PC-3 (cell line): ENCODE data around the gene NOXRED1. TPM values are rescaled to one million over a fixed set of nuclear protein-coding genes. Genes with fewer than 3 reads are reported as not detected.

Source experiments
- ATAC-seq: fragments of 200-7000 bp; cut with Tn5 transposase; 2 replicates; pipeline ENCODE4 v1.9.1; 2020; ENCODE audit warnings: mild to moderate bottlenecking, moderate library complexity
- BruUV-seq: library from RNA; stranded (reverse); fragments of 400-500 nt; replicated peaks from 2 replicates; lab custom pipeline; 2021; lab: Mats Ljungman, UMichigan
- CTCF ChIA-PET: fragments of 300-600 bp; sonication (Branson Sonifier 250); formaldehyde crosslinking; loops from one replicate; lab custom pipeline; 2022; ENCODE audit warnings: antibody characterized with exemption; lab: Charles Lee
- POLR2A ChIA-PET: fragments of 300-600 bp; sonication (Branson Sonifier 250); formaldehyde crosslinking; loops from one replicate; lab custom pipeline; 2022; ENCODE audit warnings: antibody characterized with exemption; ENCODE audit not compliant: unreplicated experiment; lab: Charles Lee
- DNase-seq: peaks from one replicate; pipeline ENCODE4 v3.0.0-alpha.2; 2015
- H2AFZ ChIP-seq: fragments of 300-600 bp; sonication (generic); 2 replicates; pipeline ENCODE4 v1.6.0; 2016; ENCODE audit warnings: antibody characterized with exemption, low read length
- H3F3A ChIP-seq: fragments of 300-600 bp; sonication (generic); one replicate; pipeline ENCODE4 v1.6.0; 2017; ENCODE audit warnings: antibody characterized with exemption, low read length, control low read depth, mild to moderate bottlenecking; ENCODE audit not compliant: unreplicated experiment
- H3K27ac ChIP-seq: fragments of 300-600 bp; sonication (generic); 2 replicates; pipeline ENCODE4 v1.5.1; 2016; ENCODE audit warnings: mild to moderate bottlenecking, low read length
- H3K27me3 ChIP-seq: fragments of 300-600 bp; sonication (generic); 2 replicates; pipeline ENCODE4 v1.6.1; 2016; ENCODE audit warnings: low read length, mixed read lengths
- H3K36me3 ChIP-seq: fragments of 300-600 bp; sonication (generic); 2 replicates; pipeline ENCODE4 v1.6.1; 2016; ENCODE audit warnings: low read depth, mixed run types, low read length, mixed read lengths
- H3K4me1 ChIP-seq: fragments of 300-600 bp; sonication (generic); 2 replicates; pipeline ENCODE4 v1.5.1; 2016; ENCODE audit warnings: low read length; ENCODE audit not compliant: insufficient read depth
- H3K4me2 ChIP-seq: fragments of 300-600 bp; sonication (generic); 2 replicates; pipeline ENCODE4 v1.6.0; 2016; ENCODE audit warnings: low read length
- H3K4me3 ChIP-seq: fragments of 300-600 bp; sonication (generic); 2 replicates; pipeline ENCODE4 v1.5.1; 2016; ENCODE audit warnings: mild to moderate bottlenecking, low read length, mixed read lengths
- H3K79me2 ChIP-seq: fragments of 300-600 bp; sonication (generic); 2 replicates; pipeline ENCODE4 v1.6.1; 2017; ENCODE audit warnings: low read length, mixed read lengths
- H3K9ac ChIP-seq: fragments of 300-600 bp; sonication (generic); 2 replicates; pipeline ENCODE4 v1.6.0; 2016; ENCODE audit warnings: mild to moderate bottlenecking, low read length
- H3K9me2 ChIP-seq: fragments of 300-600 bp; sonication (generic); replicated peaks from 2 replicates; pipeline ENCODE4 v1.6.1; 2016; ENCODE audit warnings: mixed run types, low read length, mixed read lengths
- H3K9me3 ChIP-seq: fragments of 300-600 bp; sonication (generic); 2 replicates; pipeline ENCODE4 v1.6.1; 2016; ENCODE audit warnings: low read length, mixed read lengths
- H4K20me1 ChIP-seq: fragments of 300-600 bp; sonication (generic); 2 replicates; pipeline ENCODE4 v1.6.1; 2016; ENCODE audit warnings: low read length, mixed read lengths
- CTCF ChIP-seq: fragments of 300-600 bp; sonication (generic); conservative IDR thresholded peaks from 2 replicates; pipeline ENCODE4 v1.5.1; 2017; ENCODE audit warnings: antibody characterized with exemption, low read depth, mild to moderate bottlenecking, low read length
- EZH2 ChIP-seq: fragments of 300-600 bp; sonication (generic); IDR thresholded peaks from one replicate; pipeline ENCODE4 v1.6.1; 2017; ENCODE audit warnings: antibody characterized with exemption, mild to moderate bottlenecking, low read length; ENCODE audit not compliant: unreplicated experiment
- EZH2phosphoT487 ChIP-seq: fragments of 300-600 bp; sonication (generic); IDR thresholded peaks from 2 replicates; pipeline ENCODE4 v1.6.1; 2018; ENCODE audit warnings: mild to moderate bottlenecking, antibody characterized with exemption, low read length, borderline replicate concordance
- intact Hi-C: fragments of 100-400 bp; cut with micrococcal nuclease; formaldehyde crosslinking; loops from 2 replicates; pipeline ENCODE4 v1.9.0; 2023
- total RNA-seq: library from RNA; depleted of rRNA; stranded (reverse); fragments of >200 nt; gene quantifications from 2 replicates; pipeline ENCODE4 v1.2.3, GENCODE V29; 2014

The NOXRED1 gene
- total RNA-seq, 1 experiment from 2014 or later: 0.33 TPM

- Histone ChIP-seq H3K4me3 (no peak overlapping the region), H3K36me3 (no peaks in the 10 kb centered on the region), H3K4me1 (no peaks in the 10 kb centered on the region), H3K9me2 (no peaks in the 10 kb centered on the region), H2AFZ (no peak overlapping the region), H3K9me3 (no peaks in the 10 kb centered on the region), H3K27me3 (no peaks in the 10 kb centered on the region), H4K20me1 (no peaks in the 10 kb centered on the region), H3K9ac (no peak overlapping the region), H3F3A (no peaks in the 10 kb centered on the region), H3K79me2 (no peaks in the 10 kb centered on the region), H3K4me2 (no peak overlapping the region), H3K27ac (no peak overlapping the region)
- no TSS peak for BruUV-seq
- ATAC-seq (no peak), DNase-seq (no peak)
- intact Hi-C loops: no loop called here
- TF ChIP-seq EZH2: no peak
- TF ChIP-seq EZH2phosphoT487: no peak
- TF ChIP-seq CTCF: no peak
- ChIA-PET CTCF (no interaction called here), POLR2A (no interaction called here)
These were observed 66.4 kb downstream of the NOXRED1 start for GRCh38 chr14:77356899-77357298.

- no peak overlapping the region for H3K9ac ChIP-seq
- H3K9me2 ChIP-seq: no peaks in the 10 kb centered on the region
- no peak overlapping the region for H2AFZ ChIP-seq
- H3K79me2 ChIP-seq: no peaks in the 10 kb centered on the region
- no peak for DNase-seq
- intact Hi-C loops: no loop called here
- POLR2A ChIA-PET: no interaction called here
- BruUV-seq: no TSS peak
- no peaks in the 10 kb centered on the region for H3K4me1 ChIP-seq
- CTCF ChIA-PET: no interaction called here
- no peak overlapping the region for H3K27ac ChIP-seq
- H3K27me3 ChIP-seq: no peaks in the 10 kb centered on the region
- H3F3A ChIP-seq: no peaks in the 10 kb centered on the region
- no peaks in the 10 kb centered on the region for H3K36me3 ChIP-seq
- no peak overlapping the region for H3K4me2 ChIP-seq
- no peak overlapping the region for H3K4me3 ChIP-seq
- no peaks in the 10 kb centered on the region for H4K20me1 ChIP-seq
- ATAC-seq: no peak
- H3K9me3 ChIP-seq: no peaks in the 10 kb centered on the region
- TF ChIP-seq CTCF (no peak), EZH2phosphoT487 (no peak), EZH2 (no peak)
These were observed 67.5 kb downstream of the NOXRED1 start for GRCh38 chr14:77355811-77356210.

DNA sequence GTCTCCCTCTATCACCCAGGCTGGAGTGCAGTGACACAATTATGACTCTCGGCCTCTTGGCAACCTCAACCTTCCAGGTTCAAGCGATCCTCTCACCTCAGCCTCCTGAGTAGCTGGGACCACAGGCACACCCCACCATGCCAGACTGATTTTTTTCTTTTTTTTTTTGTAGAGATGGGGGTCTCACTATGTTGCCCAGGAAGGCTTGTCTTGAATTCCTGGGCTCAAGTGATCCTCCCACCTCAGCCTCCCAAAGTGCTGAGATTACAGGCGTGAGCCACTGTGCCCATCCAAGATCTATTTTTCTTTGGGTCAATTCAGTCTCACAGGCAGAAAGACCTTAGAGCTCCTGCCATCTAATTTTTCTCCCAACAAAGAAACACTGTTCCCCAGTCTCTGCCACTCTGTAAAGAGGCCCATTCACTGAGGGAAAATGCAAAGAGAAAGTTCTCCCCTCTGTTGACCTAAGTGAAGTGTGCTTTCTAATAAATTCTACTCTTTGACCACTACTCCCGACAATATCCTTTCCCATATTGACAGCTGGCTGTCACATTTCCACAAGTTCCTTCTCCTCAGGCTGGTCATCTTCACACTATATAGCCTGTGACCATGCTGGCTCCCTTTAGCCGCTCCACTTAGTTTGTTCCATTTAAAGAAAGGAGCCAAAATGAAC lies 69.7 kb downstream of the NOXRED1 start:
- ATAC-seq: no peak

More for the DNA sequence above, 69.7 kb downstream of the NOXRED1 start:
- CTCF ChIA-PET: no interaction called here
- no TSS peak for BruUV-seq
- no peak for DNase-seq
- Histone ChIP-seq H2AFZ (no peak overlapping the region), H3K9me2 (no peaks in the 10 kb centered on the region), H3K4me2 (no peak overlapping the region), H3K27me3 (no peaks in the 10 kb centered on the region), H3K36me3 (no peaks in the 10 kb centered on the region; the same call in 1 of the 2 replicates), H3K9ac (no peak overlapping the region), H3K9me3 (no peaks in the 10 kb centered on the region), H3K4me1 (no peaks in the 10 kb centered on the region), H3K4me3 (no peak overlapping the region), H3K79me2 (no peaks in the 10 kb centered on the region), H4K20me1 (no peaks in the 10 kb centered on the region), H3K27ac (no peak overlapping the region), H3F3A (no peaks in the 10 kb centered on the region)
- no peak for TF ChIP-seq EZH2
- no peak for TF ChIP-seq CTCF
- no peak for TF ChIP-seq EZH2phosphoT487
- POLR2A ChIA-PET: interaction anchor here (0.5 kb wide), 1 partner anchor 477 kb away, joined by 3 read pairs; no protein-coding TSS in a partner anchor
- intact Hi-C loops: no loop called here
